Measurements from ENCODE around the gene PJVK. TPM values are rescaled to one million over a fixed set of nuclear protein-coding genes. Genes with fewer than 3 reads are reported as not detected.

The PJVK gene
- total and polyA plus RNA-seq, 9 of the 15 experiments (the other 6 are each of a cell fraction or from before 2014, with no cell fraction given), result 0.11 to 1.5 (median 0.73) TPM

- in situ Hi-C loops (cut with MboI) (no loop called here), intact Hi-C loops (cut with micrococcal nuclease) (loop anchor here (10.0 kb wide), 2 partner anchors 290 to 1530 kb away; partner anchors contain the start of gene CWC22)
- Histone ChIP-seq H3K4me3 (no peak overlapping the region), H3K9ac (ENCODE audit: insufficient read depth in 1 of 2, low read depth in 2 of 2, low read length in 2 of 2) (no peak overlapping the region), H3K27me3 (ENCODE audit: control insufficient read depth in 2 of 2, insufficient read depth in 2 of 2, low read length in 2 of 2) (no peaks in the 10 kb centered on the region), H3K79me2 (ENCODE audit: control insufficient read depth, insufficient read depth, low read length) (peaks cover 13% of the 10 kb centered on the region), H3K4me1 (replicated peaks in 1 of 2; ENCODE audit: control insufficient read depth in 2 of 2, insufficient read depth in 2 of 2, low read length in 2 of 2) (peaks cover 4 to 9% of the 10 kb centered on the region in 2 experiments; a peak in 4 of 5 replicates), H3K36me3 (ENCODE audit: control insufficient read depth, insufficient read depth, low read length) (no peaks in the 10 kb centered on the region), H3K9me1 (ENCODE audit: control insufficient read depth, insufficient read depth, low read length) (no peaks in the 10 kb centered on the region), H4K20me1 (replicated peaks; ENCODE audit: control insufficient read depth, insufficient read depth, low read length) (no peaks in the 10 kb centered on the region), H2AFZ (ENCODE audit: low read depth, low read length) (no peak overlapping the region), H3K9me3 (replicated peaks; ENCODE audit: control insufficient read depth, insufficient read depth, low read depth, low read length) (no peaks in the 10 kb centered on the region), H3K27ac (ENCODE audit: extremely low read depth, low read depth, low read length) (no peak overlapping the region), H3K4me2 (ENCODE audit: insufficient read depth, low read length) (no peak overlapping the region)
- ChIA-PET POLR2A (interaction anchor here (0.7 kb wide), 1 partner anchor 165 kb away, joined by 4 read pairs; no protein-coding TSS in a partner anchor), CTCF (ENCODE audit: low intra/inter-chr PET ratio) (no interaction called here)
- no peak for TF ChIP-seq ZNF436 (CRISPR knock-in tag; IDR thresholded peaks at IDR 0.05)
- TF ChIP-seq ZNF121 (CRISPR knock-in tag; conservative IDR thresholded peaks at IDR 0.05), result peak; percentile 63
- TF ChIP-seq KHSRP (IDR thresholded peaks at IDR 0.05), result no peak
- BruUV-seq (replicated peaks), result no TSS peak
- DNase-seq (ENCODE audit: extremely low read depth in 1 of 4, low spot score in 3 of 4) (no peak), FAIRE-seq (no peak), ATAC-seq (no peak)
- 93% methylated on average over 5 of the region's 5 CpGs for WGBS (ENCODE audit: insufficient coverage, low coverage, missing lambda C conversion rate)
Observed at GRCh38 chr2:178474560-178474959, 23.4 kb downstream of the PJVK start.

- in situ Hi-C loops (cut with MboI), result no loop called here
- BruUV-seq (replicated peaks), result no TSS peak
- no peak overlapping the region for H3K4me2 ChIP-seq (ENCODE audit: insufficient read depth, low read length)
- H3K9me3 ChIP-seq (replicated peaks; ENCODE audit: control insufficient read depth, insufficient read depth, low read depth, low read length), result no peaks in the 10 kb centered on the region
- ChIA-PET POLR2A (interaction anchor here (1.0 kb wide), 1 partner anchor 8 kb away, joined by 3 read pairs; no protein-coding TSS in a partner anchor), CTCF (ENCODE audit: low intra/inter-chr PET ratio) (no interaction called here)
- no peak overlapping the region; the same call in 1 of the 2 replicates for H2AFZ ChIP-seq (ENCODE audit: low read depth, low read length)
- H3K9ac ChIP-seq (ENCODE audit: insufficient read depth in 1 of 2, low read depth in 2 of 2, low read length in 2 of 2), result no peak overlapping the region
- H3K4me1 ChIP-seq (replicated peaks in 1 of 2; ENCODE audit: control insufficient read depth in 2 of 2, insufficient read depth in 2 of 2, low read length in 2 of 2), result peaks cover 15 to 17% of the 10 kb centered on the region in 2 experiments
- peaks cover 21% of the 10 kb centered on the region for H3K79me2 ChIP-seq (ENCODE audit: control insufficient read depth, insufficient read depth, low read length)
- intact Hi-C loops (cut with micrococcal nuclease), result loop anchor here (5.0 to 10.0 kb wide), 4 partner anchors 169 to 1528 kb away; partner anchors contain the start of genes CWC22 and RBM45
- H3K36me3 ChIP-seq (ENCODE audit: control insufficient read depth, insufficient read depth, low read length), result no peaks in the 10 kb centered on the region
- TF ChIP-seq BCOR (IDR thresholded peaks at IDR 0.05) (0 out of 2 replicates have a peak, but pooled peaks have one; percentile 36), ZNF24 (IDR thresholded peaks at IDR 0.05) (0 out of 2 replicates have a peak, but pooled peaks have one; percentile 22), RBM25 (IDR thresholded peaks at IDR 0.05; ENCODE audit: low read depth, low read length, severe bottlenecking) (peak; percentile 5), SMARCA5 (IDR thresholded peaks at IDR 0.05) (0 out of 2 replicates have a peak, but pooled peaks have one; percentile 35), ZNF146 (CRISPR knock-in tag; IDR thresholded peaks at IDR 0.05; ENCODE audit: unreplicated experiment) (peak; percentile 88), ESRRB (CRISPR knock-in tag; IDR thresholded peaks at IDR 0.05; ENCODE audit: borderline replicate concordance) (no peak), BCL6 (CRISPR knock-in tag; IDR thresholded peaks at IDR 0.05) (no peak)
- H3K27ac ChIP-seq (ENCODE audit: extremely low read depth, low read depth, low read length), result no peak overlapping the region
- no peak for DNase-seq (ENCODE audit: extremely low read depth in 1 of 4, low spot score in 3 of 4)
- FAIRE-seq, result no peak
- H3K4me3 ChIP-seq, result no peak overlapping the region
- no peaks in the 10 kb centered on the region for H3K27me3 ChIP-seq (ENCODE audit: control insufficient read depth in 2 of 2, insufficient read depth in 2 of 2, low read length in 2 of 2)
- ATAC-seq, result no peak
- no peaks in the 10 kb centered on the region for H3K9me1 ChIP-seq (ENCODE audit: control insufficient read depth, insufficient read depth, low read length)
- no peaks in the 10 kb centered on the region for H4K20me1 ChIP-seq (replicated peaks; ENCODE audit: control insufficient read depth, insufficient read depth, low read length)
Observed at GRCh38 chr2:178476477-178476876, 25.3 kb downstream of the PJVK start.

Data from K562 (cell line).